Kidney tubule cell (primary cell): ENCODE measurements around the gene FXYD1.
A peak's percentile ranks its signal among the peaks of the same experiment; 100 is the strongest.

ENCODE experiments used
- DNase-seq: peaks from one replicate; pipeline ENCODE4 v3.0.0-alpha.2; 2018; ENCODE audit warnings: low spot score

FXYD1 gene

DNA sequence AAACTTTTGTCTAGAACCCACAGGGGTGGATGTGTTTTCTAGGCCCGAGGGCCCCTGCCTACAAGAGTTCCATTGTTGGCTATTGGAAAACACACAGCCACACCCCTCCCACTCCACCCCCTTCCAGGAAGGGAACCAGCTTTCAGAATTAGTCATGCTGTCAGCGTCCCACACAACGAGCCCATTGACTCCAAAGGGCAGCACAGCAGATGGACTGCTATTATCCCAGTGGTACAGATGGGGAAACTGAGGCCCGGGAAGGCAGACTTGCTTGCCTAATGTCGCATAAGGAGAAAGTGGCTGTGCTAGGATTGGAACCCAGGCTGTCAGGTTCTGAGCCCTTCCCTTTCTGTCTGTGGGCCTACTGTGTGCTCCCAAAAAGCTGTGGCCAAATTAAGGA, 31.1 kb upstream of the FXYD1 start:
- peak; percentile 21 for DNase-seq

DNA sequence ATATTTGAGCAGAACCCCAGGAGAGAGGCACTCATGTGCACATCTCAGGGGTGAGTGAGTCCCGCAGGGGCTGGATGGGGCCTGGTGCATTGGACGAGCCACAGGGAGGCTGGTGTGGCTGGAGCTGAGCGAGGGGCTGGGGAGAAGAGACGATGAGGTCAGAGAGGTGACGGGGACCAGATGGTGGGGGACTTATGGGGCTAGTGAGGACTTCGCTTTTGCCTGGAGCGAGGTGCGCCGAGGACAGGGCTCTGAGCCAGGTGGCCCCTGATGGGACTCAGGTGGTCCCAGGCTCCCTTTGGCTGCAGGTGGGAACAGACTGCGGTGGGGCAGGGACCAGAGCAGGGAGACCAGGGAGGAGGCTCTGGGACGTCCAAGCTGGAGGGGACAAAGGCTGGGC, 29.9 kb upstream of the FXYD1 start:
- DNase-seq, result no peak

DNA sequence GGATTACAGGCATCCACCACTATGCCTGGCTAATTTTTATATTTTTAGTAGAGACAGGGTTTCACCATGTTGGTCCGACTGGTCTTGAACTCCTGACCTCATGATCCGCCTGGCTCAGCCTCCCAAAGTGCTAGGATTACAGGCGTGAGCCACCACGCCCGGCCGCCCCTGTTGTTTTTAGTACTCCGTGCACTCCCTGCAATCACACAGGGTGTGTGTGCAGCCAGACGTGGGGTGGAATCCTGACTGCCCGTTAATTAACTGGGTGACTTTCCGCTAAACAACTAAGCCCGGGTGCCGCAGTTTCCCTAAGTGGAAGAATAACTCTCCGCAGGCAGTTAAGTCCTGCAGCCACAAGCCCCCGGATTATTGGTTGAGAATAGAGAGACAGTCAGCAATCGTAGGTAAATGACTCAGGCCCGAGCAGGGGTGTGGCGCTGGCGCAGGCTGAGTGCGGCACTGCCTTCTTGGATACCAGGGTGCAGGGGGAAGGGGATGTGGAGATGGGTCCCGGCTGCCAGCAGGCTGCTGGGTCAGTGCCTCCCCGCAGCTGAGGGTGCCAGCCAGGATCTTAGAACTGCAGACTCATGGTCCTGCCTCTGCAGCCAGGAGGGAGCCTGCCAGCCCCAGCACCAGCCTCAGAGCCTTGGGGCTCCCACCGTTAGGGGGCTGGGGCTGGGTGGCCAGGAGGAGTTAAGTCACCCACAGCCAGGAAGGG, 29.1 kb upstream of the FXYD1 start:
- DNase-seq, result no peak

DNA sequence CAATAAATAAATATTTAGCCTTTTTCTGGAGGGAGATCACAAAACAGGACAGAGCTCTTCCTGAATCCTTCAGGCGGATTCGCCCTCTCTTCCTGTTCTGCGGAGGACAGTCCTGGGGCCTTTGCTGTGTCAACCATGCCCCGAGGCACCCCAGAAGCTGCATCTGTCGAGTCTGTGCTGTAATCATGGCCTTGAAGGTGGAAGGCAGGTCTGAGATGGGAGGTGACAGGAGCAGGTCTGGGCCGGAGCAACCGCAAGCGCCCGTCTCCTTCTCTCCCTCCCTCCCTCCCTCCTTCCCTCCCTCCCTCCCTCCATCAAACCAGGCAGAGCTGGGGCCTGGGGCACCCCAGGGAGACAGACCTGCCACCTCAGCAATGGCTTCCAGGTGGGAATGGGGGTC, 27.6 kb upstream of the FXYD1 start:
- no peak for DNase-seq

DNA sequence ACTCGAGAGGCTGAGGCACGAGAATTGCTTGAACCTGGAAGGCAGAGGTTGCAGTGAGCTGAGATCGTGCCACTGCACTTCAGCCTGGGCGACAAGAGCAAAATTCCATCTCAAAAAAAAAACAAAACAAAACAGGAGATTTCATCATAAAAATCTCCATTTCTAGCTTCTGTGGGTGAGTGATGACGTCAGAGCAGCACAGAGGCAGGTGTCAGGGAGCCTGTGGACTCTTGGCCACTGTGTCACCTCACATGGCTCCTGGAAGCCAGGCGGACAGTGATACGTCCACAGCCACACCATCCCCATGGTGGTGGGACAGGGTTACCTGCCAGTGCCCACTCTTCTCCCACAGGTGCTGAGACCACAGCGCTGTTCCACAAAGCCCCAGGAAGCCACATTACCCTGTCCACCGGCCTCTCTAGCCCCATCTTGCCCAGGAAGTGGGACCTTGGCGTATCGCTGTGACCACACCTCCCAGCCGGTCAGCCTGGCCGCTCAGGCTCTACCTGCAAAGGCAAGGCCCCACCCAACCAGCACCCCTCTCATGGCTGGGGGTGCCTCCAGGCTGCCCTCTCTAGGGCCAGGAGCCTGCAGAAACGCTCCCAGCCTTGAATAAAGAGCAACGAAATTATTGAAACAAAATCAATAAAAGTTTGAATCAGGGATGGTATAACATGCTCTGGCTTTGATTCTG, 25.5 kb upstream of the FXYD1 start:
- no peak for DNase-seq

DNA sequence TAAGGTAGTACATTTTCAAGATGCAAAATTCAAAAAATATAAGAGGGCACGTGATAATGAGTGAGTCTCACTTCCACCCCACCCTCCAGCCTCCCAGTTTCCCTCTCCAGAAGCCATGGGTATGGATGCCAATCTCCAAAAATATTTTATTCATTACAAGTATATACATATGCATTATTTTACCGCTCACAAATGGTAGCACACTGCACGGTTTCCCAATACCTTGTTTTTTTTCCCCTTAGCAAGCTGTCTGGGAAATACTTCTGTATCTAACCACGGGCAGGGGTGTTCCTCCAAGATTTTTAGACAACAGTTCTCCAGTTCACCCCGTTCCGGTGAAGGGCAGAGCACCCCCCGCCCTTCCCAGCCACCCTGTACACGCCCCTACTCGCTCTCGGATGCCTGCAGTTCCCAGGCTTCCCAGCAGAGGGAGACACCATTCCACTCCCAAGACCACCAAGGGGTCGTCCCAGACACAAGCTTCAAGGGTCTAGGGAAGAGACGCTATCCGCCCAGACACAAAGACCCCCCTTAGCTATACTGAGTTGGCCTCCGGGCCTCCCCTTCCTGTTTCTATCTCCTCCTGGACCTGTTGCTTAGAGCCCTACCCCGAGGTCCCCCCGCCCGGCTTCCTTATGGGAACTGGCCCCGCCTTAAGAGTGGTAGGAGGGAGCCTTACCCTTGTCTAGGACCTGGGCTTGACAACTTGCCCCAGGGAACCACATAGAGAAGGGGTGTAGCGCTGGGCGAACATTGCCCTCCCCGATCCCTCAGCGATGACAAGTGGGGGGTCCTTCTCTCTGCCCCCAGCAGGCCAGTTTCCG, 24.1 kb upstream of the FXYD1 start:
- DNase-seq, result peak; percentile 30

DNA sequence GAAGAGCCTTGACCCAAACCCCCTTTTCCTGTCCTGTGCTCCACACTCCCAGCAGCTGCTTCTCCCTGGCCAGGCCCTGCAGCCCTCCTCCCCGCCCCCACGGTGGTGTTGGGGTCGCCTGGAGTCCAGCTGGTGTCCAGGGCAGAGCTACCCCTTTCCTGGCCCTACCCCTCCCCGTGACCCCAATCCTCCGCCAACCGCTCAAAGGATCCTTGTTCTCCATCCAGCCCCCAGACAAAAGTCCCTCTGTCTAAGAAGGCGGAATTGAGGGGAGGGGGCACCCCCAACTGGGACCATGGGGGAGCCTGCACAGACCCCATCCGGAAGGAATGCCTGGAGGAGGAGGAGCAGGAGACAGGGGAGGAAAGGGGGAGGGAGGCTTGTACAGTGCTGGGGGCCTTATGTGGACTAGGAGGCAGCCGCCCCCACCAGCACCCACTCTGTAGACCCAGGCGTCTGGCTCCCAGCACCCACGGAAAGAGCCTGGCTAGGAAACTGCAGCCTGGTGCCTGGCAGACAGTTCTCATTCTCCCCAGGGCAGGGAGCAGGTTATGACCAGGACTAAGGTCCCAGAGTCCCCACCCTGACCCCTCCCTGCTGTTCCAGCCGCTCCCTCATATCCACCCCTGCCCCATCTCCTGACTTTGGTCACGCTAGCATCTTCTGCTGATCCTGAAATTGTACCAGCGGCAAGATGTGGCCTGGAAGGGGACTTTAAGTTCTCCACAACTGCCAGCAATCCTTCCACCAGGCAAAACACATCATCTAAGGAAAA, 23.3 kb upstream of the FXYD1 start, which contains the start of gene FXYD3:
TSS of gene FXYD3 (plus strand) at position 647 of the 775 bp plus-strand sequence. CDS start 3,554 bp downstream, outside the sequence.
- DNase-seq, result no peak

DNA sequence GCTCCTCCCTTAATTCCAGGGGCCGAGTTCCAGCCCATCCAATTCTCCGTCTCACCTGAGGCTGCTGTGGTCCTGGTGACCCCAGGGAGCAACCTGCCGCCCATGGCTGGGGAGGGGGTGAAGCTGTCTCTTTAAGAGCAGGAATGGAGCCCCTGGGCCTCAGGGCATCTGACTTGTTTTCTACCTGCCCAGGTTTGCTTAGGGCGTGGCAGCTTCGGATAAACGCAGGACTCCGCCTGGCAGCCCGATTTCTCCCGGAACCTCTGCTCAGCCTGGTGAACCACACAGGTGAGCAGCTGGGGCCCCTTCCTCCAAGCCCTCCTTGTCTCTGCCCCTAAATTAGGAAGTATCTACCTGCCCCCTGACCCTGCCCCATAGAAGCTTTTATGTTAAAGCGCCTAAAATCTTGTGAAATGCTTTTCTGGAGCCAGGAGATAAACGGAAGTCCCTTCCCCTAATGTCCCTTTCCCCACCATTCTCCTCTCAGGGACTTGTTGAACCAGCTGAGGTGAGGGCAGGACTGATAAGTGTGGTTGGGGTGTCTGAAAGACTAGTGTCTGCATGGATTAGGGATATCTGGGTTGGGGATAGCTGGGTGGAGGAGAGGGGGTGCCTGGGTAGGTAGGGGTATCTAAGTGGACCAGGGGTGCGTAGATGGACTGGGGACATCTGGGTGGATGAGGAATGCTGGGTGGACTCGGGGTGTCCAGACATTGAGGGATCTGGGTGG, 22.4 kb upstream of the FXYD1 start:
- no peak for DNase-seq

DNA sequence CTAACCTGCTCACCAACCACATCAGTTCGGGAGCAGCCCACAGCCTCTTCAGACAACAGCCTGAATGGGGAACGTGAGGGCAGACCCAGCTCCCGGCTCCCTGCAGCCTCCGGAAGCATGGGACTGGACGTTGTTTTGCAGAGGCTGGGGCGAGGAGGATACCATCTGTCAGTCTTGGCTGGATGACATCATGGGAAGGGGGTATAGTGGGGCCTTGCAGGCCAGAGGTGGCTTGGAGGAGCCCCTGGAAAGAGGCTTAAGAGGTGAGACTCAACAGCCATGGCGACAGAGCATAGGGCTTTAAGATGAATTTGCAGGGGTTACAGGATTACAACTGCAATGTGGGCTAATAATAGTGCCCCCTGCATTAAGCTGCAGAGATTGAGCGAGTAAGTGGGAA, 21.5 kb upstream of the FXYD1 start:
- DNase-seq, result no peak

DNA sequence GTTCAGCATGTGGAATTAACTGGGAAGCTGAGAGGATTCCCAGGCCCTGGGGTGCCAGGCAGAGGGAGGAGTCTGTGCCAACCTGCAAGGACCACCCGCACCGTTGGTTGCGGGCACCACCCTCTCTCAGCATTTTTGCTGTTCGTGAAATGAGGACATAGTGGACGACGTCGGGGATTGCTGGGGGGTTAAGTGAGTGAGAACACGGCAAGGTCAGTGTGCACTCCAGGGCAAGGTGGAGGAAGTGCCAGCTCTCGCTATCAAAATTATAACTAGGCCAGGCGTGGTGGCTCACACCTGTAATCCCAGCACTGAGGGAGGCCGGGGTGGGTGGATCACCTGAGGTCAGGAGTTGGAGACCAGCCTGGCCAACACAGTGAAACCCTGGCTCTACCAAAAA, 20.8 kb upstream of the FXYD1 start:
- no peak for DNase-seq

DNA sequence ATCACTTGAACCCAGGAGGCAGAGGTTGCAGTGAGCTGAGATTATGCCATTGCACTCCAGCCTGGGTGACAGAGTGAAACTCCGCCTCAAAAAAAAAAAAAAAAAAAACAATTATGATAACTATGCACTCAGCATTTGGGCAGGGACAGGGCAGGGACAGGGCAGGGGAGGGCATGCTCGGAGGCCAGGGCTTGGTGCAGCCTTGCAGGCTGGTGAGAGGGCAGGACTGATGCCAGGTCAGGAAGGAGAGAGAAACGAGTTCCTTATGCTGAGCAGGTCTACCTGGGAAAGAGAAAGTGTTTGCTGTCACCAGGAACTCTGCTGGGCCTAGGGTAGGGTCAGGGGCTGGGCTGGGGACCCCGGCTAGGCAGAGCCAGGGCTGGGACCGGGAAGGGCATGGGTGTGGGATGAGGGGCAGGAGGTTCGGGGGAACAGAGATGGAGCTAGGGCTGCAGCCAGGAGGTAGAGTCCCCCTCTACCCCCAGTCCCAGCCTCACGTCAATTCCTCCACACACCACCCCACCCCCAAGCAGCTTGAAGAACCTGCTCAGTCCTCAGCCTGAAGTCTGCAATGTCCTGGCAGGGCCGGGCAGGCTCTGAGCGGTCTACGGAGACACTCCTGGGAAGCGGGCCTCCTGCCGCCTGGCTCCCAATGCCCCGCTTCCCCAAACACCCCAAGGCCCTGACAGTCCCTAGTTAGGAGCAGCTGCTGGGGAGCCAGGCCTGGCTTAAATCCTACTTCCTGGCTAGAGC, 20.2 kb upstream of the FXYD1 start:
- DNase-seq, result no peak

DNA sequence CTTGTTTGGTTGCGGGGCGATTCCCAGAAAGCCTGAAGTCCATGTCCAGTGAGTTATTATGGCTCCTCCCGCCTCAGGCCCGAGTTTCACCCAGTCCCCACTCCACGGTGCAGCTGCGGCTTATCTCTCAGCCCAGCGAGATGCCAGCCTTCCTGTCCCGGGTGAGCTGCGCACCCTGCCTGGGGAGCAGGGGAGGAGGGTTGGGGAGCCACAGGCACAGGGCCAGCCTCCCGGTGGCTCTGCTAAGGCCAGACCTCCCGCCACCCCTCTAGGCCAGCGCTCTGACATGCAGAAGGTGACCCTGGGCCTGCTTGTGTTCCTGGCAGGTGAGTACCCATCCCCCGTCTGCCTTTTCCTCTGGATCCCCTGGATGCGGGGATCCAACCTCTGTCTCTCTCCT, 19.5 kb upstream of the FXYD1 start:
- no peak for DNase-seq

DNA sequence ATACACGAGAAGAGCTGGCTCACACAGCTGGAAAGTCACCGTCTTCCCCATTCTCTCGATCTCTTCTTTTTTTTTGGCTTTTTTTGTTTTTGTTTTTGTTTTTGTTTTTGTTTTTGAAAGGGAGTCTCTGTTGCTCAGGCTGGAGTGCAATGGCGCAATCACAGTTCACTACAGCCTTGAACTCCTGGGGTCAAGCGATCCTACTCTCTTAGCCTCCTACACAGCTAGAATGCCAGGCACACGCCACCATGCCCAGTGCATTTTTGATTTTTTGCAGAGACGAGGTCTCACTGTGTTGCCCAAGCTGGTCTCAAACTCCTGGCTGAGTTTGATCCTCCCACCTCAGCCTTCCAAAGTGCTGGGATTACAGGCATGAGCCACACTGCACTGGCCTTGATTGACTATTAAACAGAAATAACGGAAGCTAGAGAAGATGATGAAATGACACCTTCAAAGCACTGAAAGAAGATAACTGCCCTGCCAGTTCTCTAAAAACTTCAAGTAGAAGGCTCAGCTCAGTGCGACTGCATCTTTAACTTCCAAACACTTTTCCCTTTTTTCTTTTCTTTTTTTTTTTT, 19.0 kb upstream of the FXYD1 start:
- DNase-seq, result no peak

DNA sequence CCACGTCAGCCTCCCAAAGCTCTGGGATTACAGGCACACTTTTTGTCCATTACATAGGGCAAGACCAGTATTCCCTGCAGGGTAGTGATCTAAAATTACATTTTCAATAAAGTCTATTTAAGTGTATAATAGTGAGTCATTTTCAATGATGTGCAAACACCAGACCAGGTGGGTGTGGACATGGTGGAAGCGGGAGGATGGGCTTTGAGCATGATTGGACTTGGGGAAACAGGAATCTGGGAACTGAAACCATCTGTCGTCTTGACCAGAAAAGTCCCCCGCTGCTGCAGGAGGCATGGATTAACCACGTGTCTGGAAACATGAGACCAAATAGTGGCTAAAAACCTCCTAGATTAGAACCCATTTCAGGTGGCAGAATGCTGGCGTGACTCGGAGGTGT, 18.1 kb upstream of the FXYD1 start:
- no peak for DNase-seq

DNA sequence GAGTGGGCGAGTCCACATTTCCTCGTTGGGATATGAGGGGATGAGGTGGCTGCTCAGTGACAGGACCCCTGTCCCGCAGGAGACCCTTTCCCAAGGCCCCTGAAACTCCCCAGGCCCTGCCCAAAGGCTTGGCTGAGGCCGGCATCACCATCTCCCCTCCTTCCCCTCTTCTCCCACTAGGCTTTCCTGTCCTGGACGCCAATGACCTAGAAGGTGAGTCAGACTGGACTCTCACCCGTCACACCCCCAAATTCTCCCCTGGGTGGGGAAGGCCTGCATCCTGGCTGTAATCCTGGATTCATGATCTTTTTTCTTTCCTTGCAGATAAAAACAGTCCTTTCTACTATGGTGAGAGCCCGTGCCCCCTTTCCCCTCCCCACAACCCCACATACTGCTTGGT, 17.7 kb upstream of the FXYD1 start:
- DNase-seq, result no peak

DNA sequence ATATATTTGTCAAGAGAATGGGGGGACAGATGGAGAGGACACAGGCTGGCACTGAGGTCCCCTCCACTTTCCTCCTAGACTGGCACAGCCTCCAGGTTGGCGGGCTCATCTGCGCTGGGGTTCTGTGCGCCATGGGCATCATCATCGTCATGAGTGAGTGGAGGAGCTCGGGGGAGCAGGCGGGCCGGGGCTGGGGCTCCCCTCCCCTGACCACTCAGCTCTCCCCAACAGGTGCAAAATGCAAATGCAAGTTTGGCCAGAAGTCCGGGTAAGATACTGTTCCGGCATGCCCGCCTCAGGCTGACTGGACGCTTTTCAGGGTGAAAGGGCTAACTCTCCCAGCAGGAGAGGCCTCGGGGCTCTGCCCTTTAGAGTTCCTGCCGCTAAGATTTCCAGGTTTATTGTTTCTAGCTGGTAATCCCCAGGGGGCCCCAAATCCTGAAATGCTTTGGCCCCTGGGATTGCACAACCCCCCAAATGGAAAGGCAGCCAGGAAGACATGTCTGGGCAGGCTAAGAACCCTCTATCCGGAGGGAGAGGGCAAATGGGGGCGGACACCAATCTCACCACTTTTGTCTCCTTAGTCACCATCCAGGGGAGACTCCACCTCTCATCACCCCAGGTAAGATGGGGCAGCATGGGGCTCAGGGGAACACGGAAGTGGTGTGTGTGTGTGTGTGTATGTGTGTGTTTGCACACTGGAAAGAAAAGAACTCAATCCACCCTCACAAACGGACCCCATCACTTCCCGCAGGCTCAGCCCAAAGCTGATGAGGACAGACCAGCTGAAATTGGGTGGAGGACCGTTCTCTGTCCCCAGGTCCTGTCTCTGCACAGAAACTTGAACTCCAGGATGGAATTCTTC, 15.7 kb upstream of the FXYD1 start:
- DNase-seq, result no peak

DNA sequence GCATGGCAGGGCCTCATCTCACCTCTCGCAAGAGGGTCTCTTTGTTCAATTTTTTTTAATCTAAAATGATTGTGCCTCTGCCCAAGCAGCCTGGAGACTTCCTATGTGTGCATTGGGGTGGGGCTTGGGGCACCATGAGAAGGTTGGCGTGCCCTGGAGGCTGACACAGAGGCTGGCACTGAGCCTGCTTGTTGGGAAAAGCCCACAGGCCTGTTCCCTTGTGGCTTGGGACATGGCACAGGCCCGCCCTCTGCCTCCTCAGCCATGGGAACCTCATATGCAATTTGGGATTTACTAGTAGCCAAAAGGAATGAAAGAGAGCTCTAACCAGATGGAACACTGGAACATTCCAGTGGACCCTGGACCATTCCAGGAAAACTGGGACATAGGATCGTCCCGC, 15.1 kb upstream of the FXYD1 start:
- no peak for DNase-seq

DNA sequence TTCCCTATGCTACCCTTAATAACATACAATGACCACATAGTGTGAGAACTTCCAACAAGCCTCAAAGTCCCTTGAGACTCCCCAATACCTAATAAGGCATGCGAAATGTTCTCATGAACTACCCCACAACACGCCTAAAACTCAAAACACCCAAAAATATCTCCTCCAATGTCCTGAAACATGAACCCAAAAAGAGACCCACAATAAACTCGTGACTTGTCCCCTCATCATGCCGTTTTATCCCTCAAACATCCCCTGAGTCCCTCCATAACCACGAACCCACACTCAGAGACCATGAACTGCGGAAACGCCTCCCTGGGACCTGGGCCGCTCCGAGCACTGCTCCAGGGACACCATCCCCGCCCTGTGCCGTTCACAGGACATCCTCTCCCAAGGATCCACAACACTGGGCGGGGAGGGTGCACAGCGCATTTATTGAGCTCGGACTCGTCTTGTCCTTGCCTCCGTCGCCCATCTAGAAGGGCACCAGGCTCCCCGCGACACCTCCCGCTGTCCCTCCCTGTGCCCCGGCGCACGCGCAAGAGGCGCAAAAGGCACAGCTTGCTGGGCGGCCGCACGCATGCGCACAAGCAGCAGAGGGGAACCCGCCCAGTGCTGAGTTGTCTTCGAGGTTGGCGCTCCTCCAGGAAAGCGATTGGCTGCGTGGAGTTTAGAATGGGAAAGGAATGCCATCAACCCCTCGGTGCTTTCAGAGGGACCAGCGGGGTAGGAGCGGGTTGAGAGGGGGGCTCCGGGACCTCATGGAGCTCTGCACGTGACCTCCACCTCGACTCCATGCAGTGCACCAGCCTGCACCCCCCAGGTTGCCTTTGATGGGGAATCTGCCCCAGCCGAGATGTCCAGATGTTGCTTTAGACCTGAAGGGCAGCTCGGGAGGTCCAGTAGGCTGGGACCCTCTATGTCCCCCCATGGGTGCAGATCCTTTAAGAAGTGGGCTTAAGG, 14.2 kb upstream of the FXYD1 start:
- peak; percentile 94 for DNase-seq
